WI38 (cell line): ENCODE measurements around the gene GINS2.

Source experiments
- H3K4me3 ChIP-seq: 2 replicates; pipeline ENCODE4 v1.5.1; 2011; ENCODE audit warnings: low read depth, mild to moderate bottlenecking, control low read depth, low read length
- TF ChIP-seq, protein P1 (sequence below): IDR thresholded peaks from 2 replicates; pipeline ENCODE4 v1.5.1; 2012; ENCODE audit warnings: low read depth, mild to moderate bottlenecking, control low read depth, low read length

The GINS2 gene

DNA sequence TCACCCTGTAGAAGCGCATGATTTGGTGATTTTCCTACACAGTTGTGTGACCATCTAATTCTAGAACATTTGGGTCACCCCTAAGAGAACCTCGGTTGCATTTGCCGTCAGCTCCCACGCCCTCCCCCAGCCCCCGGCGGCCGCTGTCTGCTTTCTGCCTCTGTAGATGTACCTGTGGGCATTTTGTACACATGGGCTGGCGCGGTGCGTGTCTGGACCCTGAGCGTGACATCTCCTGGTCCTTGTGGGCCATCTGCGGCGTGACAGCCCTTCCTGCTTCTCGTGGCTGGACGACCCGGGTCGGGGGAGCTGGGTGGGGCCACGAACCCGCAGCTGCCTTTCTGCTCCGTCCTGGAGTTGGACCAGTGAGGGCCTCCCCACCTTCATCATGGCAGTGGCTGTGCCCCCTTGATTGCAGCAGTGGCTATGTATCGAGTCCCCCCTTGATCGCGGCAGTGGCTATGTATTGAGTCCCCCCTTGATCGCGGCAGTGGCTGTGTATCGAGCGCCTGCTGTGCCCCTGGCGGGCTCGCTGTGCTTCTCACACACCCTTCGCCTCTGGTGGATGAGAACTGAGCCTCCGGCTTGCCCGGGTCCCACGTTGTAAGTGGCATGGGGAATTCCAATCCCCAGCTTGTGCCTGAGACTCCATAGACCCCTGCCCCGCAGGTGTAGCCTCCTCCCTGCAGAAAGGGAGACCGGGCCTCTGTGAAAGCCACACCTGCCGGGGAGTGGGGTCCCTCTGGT is 51.5 kb downstream of the GINS2 start:
- no peak overlapping the region for H3K4me3 ChIP-seq
- TF ChIP-seq, protein P1, sequence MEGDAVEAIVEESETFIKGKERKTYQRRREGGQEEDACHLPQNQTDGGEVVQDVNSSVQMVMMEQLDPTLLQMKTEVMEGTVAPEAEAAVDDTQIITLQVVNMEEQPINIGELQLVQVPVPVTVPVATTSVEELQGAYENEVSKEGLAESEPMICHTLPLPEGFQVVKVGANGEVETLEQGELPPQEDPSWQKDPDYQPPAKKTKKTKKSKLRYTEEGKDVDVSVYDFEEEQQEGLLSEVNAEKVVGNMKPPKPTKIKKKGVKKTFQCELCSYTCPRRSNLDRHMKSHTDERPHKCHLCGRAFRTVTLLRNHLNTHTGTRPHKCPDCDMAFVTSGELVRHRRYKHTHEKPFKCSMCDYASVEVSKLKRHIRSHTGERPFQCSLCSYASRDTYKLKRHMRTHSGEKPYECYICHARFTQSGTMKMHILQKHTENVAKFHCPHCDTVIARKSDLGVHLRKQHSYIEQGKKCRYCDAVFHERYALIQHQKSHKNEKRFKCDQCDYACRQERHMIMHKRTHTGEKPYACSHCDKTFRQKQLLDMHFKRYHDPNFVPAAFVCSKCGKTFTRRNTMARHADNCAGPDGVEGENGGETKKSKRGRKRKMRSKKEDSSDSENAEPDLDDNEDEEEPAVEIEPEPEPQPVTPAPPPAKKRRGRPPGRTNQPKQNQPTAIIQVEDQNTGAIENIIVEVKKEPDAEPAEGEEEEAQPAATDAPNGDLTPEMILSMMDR, result no peak

DNA sequence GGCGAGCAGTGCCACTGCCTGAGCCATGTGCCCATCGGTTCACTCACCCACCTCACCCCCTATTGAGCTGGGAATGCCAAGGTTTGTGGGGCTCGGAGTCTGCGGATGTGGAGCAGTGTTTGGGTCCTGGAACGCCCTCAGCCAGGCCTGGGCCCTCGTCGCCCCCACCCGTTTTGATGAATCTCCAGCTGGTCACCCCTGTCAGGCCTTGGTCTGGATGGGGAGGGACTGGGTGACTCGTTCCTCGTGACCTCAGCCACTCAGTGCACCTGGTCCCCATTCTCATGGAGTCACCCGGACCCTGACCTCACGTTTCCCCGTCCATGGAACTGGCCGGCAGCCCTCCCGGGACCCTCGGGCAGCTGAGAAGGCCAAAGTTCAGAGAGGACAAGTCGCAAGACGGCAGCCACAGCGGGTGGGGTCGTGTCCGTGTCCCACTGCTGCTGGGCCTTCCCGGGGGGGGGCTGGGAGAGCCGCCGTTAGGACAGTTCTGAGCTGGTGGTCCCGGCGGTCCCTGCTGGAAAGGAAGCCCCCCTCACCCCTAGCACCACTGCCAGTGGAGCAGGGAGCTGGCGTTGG is 52.4 kb downstream of the GINS2 start:
- TF ChIP-seq, protein P1, result no peak
- no peak overlapping the region for H3K4me3 ChIP-seq

DNA sequence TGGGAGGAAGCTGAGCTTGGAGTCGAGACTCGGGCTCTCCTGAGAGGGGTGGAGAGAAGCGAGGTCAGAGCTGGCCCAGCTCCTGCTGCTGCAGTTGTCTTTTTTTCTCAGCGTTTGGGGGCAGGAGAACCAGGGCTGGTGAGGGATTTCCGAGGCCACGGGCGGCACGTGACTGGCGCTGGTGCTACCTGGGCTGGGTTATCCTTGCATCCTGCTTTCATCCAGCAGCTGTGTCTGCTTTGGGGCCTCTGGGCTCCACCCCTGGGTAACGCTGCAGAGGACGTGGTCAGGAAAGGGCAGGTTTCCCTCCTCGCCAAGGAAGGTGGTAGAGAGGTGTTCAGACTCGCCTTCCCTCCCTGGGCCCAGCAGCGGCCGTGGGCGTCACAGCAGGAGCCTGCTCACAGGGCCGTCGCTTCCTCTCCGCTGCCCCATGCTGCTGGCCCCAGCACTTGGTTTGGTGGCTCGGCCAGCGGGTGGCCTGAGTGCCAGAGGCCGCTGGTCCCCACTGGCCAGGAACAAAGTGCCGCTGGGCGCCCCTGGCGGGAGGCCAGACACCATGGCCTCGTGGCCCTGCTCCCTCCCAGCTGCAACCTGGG is 53.1 kb downstream of the GINS2 start:
- H3K4me3 ChIP-seq, result no peak overlapping the region
- TF ChIP-seq, protein P1, result no peak

DNA sequence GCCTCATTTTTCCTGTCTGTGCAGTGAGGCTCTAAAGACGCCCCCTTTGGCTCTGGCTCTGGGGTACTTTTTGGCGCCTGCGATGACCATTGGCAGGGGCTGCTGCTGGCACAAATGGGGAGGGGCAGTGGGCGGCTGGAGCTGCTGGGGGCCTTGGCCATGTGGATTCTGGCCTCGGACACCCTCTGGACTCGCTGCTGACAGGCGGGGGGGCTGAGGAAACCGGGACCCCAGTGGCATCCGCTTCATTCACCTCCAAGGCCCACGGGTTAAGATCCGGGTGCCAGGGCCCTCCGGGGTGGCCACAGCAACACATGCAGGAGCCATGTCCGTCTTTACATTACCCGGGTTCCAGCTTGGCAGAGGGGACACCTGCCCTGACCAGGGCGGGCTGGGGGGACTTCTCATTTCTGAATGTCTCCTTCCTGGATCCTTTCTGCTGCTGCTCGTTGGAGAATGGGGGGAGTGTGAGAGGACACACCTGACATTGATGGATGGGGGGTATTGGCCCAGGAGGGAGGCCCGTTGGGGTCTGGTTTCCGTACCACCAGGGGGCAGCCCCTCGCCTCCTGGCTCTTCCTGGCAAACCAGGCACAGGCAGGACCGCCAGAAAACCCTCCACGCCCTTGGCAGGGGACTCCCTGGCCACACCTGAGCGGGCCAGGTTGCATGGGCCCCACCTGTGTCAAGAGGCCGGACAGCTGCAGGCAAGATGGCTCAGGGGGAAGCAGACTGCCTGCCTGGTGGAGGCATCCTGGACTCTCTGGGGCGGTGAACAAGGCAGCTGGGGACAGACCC is 53.8 kb downstream of the GINS2 start:
- H3K4me3 ChIP-seq, result no peak overlapping the region
- TF ChIP-seq, protein P1, result 0 out of 2 replicates have a peak, but pooled peaks have one; percentile 11

DNA sequence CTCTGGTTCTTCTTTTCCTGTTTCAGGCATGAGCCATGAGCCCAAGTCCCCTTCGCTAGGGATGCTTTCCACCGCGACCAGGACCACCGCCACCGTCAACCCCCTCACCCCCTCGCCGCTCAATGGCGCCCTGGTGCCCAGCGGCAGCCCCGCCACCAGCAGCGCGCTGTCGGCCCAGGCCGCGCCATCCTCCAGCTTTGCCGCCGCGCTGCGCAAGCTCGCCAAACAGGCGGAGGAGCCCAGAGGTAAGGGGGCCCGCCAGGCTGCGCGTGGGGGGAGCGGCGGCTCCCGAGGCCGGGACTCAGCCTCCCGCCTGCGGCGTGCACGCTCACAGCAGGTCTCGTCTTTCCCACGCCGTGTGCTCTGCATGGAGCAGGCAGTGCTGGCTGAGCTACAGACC is 54.9 kb downstream of the GINS2 start:
- TF ChIP-seq, protein P1, result no peak
- no peak overlapping the region for H3K4me3 ChIP-seq

DNA sequence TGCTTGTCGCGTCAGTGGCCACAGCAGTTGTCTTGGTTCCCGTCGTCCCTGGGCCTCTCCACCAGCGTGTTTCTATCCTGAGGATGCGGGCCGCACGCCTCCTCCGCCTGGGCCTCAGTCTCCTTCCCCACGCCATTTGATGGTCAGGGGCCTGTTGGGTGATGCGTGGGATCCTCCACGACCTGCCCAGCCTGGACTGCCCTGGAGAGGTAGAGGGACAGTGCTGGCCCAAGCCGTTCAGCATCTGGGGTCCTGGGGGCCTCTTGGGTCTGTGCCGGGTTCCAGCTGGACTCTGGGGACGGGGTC is 55.4 kb downstream of the GINS2 start:
- TF ChIP-seq, protein P1, result no peak

More for the DNA sequence above, 55.4 kb downstream of the GINS2 start:
- H3K4me3 ChIP-seq, result no peak overlapping the region
